ENCODE results near the gene RAB7A. TPM values are rescaled to one million over a fixed set of nuclear protein-coding genes. Genes with fewer than 3 reads are reported as not detected.

Gene RAB7A
- total RNA-seq, 6 experiments from 2014 or later = 84.0 to 145 (median 119) TPM

DNA sequence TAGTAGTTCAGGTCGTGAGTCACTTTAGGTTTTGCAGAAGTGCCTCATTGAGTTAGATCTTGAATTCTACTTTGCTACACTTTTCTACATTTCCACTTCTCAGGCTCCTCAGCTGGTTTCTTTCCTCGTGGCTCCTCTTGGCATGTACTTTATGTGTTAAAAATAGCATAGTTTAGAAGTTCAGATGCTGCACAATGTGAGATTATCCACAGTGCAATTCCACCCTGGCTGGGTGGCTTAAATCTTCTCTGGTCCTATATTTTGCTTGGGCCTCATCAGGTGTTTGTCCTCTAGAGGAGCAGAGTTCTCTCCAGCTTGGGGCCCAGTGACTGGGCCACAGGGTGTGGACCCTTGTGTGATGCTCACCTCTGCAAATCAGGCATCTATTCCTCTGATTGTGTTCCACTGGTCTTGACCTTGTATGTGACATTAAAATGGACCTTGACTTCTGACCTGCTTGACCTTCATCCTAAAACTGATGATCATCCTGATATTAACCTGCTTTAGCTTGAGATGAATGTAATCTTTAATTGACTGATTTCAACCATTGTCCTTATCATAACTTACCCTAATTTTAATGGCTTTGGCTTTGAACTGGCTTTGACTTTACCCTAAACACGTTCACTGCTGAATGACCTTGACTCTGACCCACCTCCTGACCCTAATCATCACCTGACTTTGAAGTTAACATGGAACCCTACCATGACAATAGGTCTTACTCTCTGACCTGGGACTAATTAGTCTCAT is 89.5 kb downstream of the RAB7A start:
- Histone ChIP-seq H3K4me3 (no peak overlapping the region), H3K27ac (no peak overlapping the region), H3K9me3 (no peaks in the 10 kb centered on the region), H3K36me3 (peaks cover 0 to 30% (median 8%) of the 10 kb centered on the region in 4 donors), H3K27me3 (no peaks in the 10 kb centered on the region), H3K4me1 (no peaks in the 10 kb centered on the region)
- DNase-seq = no peak
- intact Hi-C loops (cut with DNase I) = no loop called here
- 73% methylated on average over 3 of the region's 3 CpGs for WGBS (ENCODE audit: insufficient coverage, low coverage, low lambda C conversion rate, missing lambda C conversion rate)
- ATAC-seq = no peak
- no peak for TF ChIP-seq POLR2A (IDR thresholded peaks at IDR 0.05)
- TF ChIP-seq, protein P1, sequence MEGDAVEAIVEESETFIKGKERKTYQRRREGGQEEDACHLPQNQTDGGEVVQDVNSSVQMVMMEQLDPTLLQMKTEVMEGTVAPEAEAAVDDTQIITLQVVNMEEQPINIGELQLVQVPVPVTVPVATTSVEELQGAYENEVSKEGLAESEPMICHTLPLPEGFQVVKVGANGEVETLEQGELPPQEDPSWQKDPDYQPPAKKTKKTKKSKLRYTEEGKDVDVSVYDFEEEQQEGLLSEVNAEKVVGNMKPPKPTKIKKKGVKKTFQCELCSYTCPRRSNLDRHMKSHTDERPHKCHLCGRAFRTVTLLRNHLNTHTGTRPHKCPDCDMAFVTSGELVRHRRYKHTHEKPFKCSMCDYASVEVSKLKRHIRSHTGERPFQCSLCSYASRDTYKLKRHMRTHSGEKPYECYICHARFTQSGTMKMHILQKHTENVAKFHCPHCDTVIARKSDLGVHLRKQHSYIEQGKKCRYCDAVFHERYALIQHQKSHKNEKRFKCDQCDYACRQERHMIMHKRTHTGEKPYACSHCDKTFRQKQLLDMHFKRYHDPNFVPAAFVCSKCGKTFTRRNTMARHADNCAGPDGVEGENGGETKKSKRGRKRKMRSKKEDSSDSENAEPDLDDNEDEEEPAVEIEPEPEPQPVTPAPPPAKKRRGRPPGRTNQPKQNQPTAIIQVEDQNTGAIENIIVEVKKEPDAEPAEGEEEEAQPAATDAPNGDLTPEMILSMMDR (IDR thresholded peaks at IDR 0.05) = no peak

DNA sequence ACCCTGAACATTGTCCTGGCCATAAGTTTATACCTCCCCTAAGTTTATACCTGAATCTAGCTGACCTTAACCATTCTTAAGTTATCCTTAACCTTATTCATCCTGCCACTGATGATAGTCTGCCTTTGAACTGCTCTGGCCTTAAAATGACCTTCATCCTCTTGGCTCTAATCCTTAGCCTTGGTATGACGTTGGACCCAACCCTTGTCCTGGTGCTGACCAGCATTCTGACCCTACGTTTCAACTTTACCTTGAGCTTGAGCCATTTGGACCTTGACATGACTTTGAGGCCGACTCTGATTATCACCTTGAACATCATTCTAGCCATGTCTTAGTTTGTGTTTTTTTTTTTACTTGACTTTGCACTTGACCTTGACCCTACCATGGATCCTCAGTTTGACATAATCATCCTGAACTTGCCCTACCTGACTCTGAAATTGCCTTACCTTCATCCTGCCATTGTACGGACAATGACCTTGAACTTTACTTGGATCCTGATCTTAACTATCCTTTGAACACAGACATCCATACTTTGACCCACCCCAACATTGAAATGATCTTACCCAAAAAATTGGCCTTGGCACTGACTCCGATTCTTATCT is 92.3 kb downstream of the RAB7A start:
- peaks cover 0 to 1% (median 0%) of the 10 kb centered on the region in 4 donors for H3K4me1 ChIP-seq
- DNase-seq (no peak), ATAC-seq (peak in 1 of 4 donors; percentile 60)
- H3K4me3 ChIP-seq = no peak overlapping the region
- intact Hi-C loops (cut with DNase I) = no loop called here
- TF ChIP-seq, protein P1 (IDR thresholded peaks at IDR 0.05) = no peak
- no peak for TF ChIP-seq POLR2A (IDR thresholded peaks at IDR 0.05)
- WGBS (ENCODE audit: insufficient coverage, low coverage, low lambda C conversion rate, missing lambda C conversion rate) = 54% methylated on average over 5 of the region's 5 CpGs
- H3K27ac ChIP-seq = no peak overlapping the region
- H3K27me3 ChIP-seq = no peaks in the 10 kb centered on the region
- peaks cover 0 to 6% (median under 1%) of the 10 kb centered on the region in 4 donors for H3K36me3 ChIP-seq
- no peaks in the 10 kb centered on the region for H3K9me3 ChIP-seq

DNA sequence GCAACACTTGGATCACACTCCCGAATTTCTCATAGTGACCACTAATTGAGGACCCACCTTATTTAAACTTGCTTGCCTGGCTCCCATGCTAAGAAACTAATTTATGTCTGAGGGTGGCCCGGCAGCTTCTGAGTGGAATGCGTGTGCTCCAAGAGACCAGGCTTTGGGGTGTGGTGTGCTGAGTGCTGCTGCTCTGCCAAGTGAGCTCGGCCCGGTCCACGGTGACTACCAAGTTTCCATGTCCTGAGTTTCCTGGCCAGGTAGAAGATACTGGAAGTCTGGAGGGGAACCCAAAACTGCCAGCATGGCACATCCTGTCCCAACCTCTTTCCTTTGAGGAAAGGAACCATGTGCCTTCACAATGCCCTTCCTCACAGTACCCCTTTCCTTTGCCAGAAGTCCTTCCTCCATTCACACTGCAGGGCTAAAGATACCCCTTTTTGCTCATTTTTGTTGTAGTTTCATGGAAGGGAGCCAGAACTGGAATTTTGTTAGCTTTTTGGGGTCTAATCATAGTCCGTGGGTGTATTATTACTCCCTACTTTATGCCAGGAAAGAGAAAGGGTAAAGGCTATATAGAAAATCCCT is 94.4 kb downstream of the RAB7A start:
- Histone ChIP-seq H3K4me1 (peaks cover 0 to 18% (median 2%) of the 10 kb centered on the region in 4 donors), H3K9me3 (no peaks in the 10 kb centered on the region), H3K27ac (no peak overlapping the region), H3K27me3 (no peaks in the 10 kb centered on the region), H3K4me3 (no peak overlapping the region), H3K36me3 (no peaks in the 10 kb centered on the region)
- intact Hi-C loops (cut with DNase I) = no loop called here
- ATAC-seq (no peak), DNase-seq (no peak)
- 87% methylated on average over 4 of the region's 7 CpGs for WGBS (ENCODE audit: insufficient coverage, low coverage, low lambda C conversion rate, missing lambda C conversion rate)
- TF ChIP-seq POLR2A (IDR thresholded peaks at IDR 0.05) = no peak
- TF ChIP-seq, protein P1 (IDR thresholded peaks at IDR 0.05) = no peak

DNA sequence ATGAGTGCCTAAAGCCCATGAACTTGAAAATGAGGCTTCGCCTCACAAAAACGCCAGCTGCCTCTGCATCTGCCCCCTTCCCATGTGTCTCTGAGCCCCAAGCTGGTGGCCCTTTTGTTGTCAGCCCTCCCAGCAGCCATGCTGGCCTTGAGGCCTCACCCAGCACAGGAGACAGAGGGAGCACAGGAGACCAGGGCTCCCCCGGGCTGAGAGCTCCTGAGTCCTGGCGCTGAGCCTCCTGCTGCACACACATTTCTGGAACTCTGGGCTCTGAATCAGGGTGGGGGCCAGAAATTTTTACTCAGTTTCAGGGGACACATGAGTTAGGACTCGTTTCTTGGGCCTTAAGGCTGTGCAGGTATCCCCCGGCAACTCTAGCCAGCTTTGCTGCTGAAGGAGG is 97.0 kb downstream of the RAB7A start:
- Histone ChIP-seq H3K27me3 (no peaks in the 10 kb centered on the region), H3K4me3 (no peak overlapping the region), H3K36me3 (no peaks in the 10 kb centered on the region), H3K9me3 (no peaks in the 10 kb centered on the region), H3K27ac (no peak overlapping the region), H3K4me1 (peaks cover 0 to 18% (median 2%) of the 10 kb centered on the region in 4 donors)
- intact Hi-C loops (cut with DNase I) = no loop called here
- ATAC-seq = no peak
- TF ChIP-seq POLR2A (IDR thresholded peaks at IDR 0.05) = no peak
- TF ChIP-seq, protein P1 (IDR thresholded peaks at IDR 0.05) = no peak
- WGBS (ENCODE audit: insufficient coverage, low coverage, low lambda C conversion rate, missing lambda C conversion rate) = 60% methylated on average over 3 of the region's 6 CpGs
- no peak for DNase-seq
